ENCODE measurements around the gene RBMS3. TPM values are rescaled to one million over a fixed set of nuclear protein-coding genes. Genes with fewer than 3 reads are reported as not detected.

RBMS3 gene
- total RNA-seq, 4 donors from 2014 or later, result 3.8 to 18.7 (median 14.6) TPM

DNA sequence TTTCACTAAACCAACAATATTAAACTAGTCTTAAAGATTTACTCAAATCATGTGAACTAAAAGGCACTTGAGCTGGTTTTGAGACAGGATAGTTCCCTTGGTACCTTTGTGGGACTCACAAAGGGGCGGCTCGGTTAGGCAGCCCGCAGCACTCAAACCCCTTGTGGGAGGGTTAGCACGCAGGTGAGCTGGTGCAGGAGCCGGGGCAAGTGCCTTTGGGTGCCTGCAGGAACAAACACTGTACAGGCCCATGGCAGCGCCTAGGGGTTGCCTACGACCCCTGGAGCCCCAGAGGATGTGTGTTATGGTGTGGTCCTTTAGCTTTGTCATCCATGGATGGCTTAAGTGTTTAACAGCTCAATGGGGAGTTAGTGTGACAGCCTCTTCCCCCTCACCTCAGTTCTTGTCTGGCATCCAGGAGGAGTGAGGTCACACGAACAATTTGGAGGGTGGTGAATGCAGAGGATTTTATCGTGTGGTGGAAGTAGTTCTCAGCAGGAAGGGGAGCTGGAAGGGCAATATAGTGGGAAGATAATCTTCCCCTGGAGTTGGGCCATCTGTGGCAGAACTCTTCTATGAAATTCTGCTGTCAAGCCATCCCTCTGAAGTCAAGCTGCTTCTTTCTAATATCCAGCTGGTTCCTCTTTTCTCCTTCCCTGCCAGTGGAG is 470.9 kb downstream of the RBMS3 start:
- no peak for DNase-seq
- Histone ChIP-seq H3K27ac (no peak overlapping the region), H3K9me3 (no peaks in the 10 kb centered on the region), H3K4me3 (no peak overlapping the region), H3K36me3 (no peaks in the 10 kb centered on the region), H3K27me3 (no peaks in the 10 kb centered on the region), H3K4me1 (no peaks in the 10 kb centered on the region)
- in situ Hi-C loops (cut with MboI; ENCODE audit: low pct_ligation_motif_present in 1 of 4, low pct_unique_long_range_greater_than_20kb in 1 of 4, low sequenced_read_pairs in 3 of 4) (loop anchor here in 1 of 4 donors (25.0 kb wide), 1 partner anchor 464 kb away; the partner anchor contains the start of gene RBMS3), intact Hi-C loops (cut with DNase I; ENCODE audit: low total_unique reads) (loop anchor here (10.0 kb wide), 1 partner anchor 227 kb away; no protein-coding TSS in a partner anchor)
- no peak for TF ChIP-seq EP300 (IDR thresholded peaks at IDR 0.05; ENCODE audit: low read depth)
- TF ChIP-seq POLR2A (IDR thresholded peaks at IDR 0.05), result no peak
- TF ChIP-seq, protein P1, sequence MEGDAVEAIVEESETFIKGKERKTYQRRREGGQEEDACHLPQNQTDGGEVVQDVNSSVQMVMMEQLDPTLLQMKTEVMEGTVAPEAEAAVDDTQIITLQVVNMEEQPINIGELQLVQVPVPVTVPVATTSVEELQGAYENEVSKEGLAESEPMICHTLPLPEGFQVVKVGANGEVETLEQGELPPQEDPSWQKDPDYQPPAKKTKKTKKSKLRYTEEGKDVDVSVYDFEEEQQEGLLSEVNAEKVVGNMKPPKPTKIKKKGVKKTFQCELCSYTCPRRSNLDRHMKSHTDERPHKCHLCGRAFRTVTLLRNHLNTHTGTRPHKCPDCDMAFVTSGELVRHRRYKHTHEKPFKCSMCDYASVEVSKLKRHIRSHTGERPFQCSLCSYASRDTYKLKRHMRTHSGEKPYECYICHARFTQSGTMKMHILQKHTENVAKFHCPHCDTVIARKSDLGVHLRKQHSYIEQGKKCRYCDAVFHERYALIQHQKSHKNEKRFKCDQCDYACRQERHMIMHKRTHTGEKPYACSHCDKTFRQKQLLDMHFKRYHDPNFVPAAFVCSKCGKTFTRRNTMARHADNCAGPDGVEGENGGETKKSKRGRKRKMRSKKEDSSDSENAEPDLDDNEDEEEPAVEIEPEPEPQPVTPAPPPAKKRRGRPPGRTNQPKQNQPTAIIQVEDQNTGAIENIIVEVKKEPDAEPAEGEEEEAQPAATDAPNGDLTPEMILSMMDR (IDR thresholded peaks at IDR 0.05), result no peak
- no peak for TF ChIP-seq POLR2AphosphoS5 (IDR thresholded peaks at IDR 0.05)
- 71% methylated on average over 9 of the region's 9 CpGs; no CpG with 5 or more reads in 1 of the 2 donors for WGBS, 2 donors (ENCODE audit: low coverage in 1 of 2)

DNA sequence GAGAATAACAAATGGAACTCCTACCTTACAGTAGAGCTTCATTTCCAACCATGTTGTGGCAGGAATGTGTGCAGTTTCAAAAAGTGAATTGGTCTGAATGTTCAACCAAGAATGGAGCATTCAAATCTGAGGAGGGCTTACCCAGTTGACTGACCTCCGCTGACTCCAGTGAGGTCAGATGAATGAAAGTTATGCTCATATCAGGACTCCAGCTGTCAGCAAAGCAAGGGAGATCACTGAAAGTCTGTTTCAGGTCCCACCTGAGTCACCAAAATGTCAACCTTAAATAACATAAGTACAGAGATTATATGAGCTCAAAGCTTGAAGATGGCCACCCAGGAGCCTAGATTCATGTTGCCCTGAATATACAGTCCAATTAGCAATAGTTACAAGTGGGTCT is 473.5 kb downstream of the RBMS3 start:
- 88 to 89% methylated on average over 1 of the region's 1 CpG for WGBS, 2 donors (ENCODE audit: low coverage in 1 of 2)
- Histone ChIP-seq H3K9me3 (no peaks in the 10 kb centered on the region), H3K36me3 (no peaks in the 10 kb centered on the region), H3K27me3 (no peaks in the 10 kb centered on the region), H3K4me1 (peaks cover 0 to 20% (median 2%) of the 10 kb centered on the region in 4 donors), H3K4me3 (no peak overlapping the region), H3K27ac (no peak overlapping the region)
- TF ChIP-seq, protein P1 (IDR thresholded peaks at IDR 0.05), result no peak
- TF ChIP-seq POLR2A (IDR thresholded peaks at IDR 0.05) (no peak), POLR2AphosphoS5 (IDR thresholded peaks at IDR 0.05) (no peak), EP300 (IDR thresholded peaks at IDR 0.05; ENCODE audit: low read depth) (no peak)
- DNase-seq, result no peak
- in situ Hi-C loops (cut with MboI; ENCODE audit: low pct_ligation_motif_present in 1 of 4, low pct_unique_long_range_greater_than_20kb in 1 of 4, low sequenced_read_pairs in 3 of 4) (loop anchor here in 1 of 4 donors (25.0 kb wide), 1 partner anchor 467 kb away; the partner anchor contains the start of gene RBMS3), intact Hi-C loops (cut with DNase I; ENCODE audit: low total_unique reads) (loop anchor here (10.0 kb wide), 1 partner anchor 230 kb away; no protein-coding TSS in a partner anchor)

DNA sequence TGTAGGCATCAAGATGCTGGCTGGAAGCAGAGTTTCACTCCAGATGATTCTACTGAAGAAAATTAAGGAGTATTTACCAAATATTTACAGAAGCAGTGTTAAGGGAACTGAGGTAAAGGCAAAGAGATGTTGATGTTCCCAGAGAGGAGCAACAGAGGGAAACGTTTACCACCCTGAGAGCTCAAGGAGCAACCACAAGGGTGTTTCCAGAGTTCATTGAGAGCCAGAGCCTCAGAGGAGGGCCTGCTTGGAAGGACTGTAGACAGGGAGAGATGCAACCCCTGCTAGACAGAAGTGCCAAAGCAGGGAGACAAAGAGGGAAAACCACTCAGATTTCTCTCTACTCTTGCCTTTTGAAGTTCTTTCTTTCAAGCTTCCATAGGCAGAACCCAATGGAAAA is 474.5 kb downstream of the RBMS3 start:
- in situ Hi-C loops (cut with MboI; ENCODE audit: low pct_ligation_motif_present in 1 of 4, low pct_unique_long_range_greater_than_20kb in 1 of 4, low sequenced_read_pairs in 3 of 4) (loop anchor here in 1 of 4 donors (25.0 kb wide), 1 partner anchor 468 kb away; the partner anchor contains the start of gene RBMS3), intact Hi-C loops (cut with DNase I; ENCODE audit: low total_unique reads) (loop anchor here (10.0 kb wide), 1 partner anchor 231 kb away; no protein-coding TSS in a partner anchor)
- TF ChIP-seq, protein P1 (IDR thresholded peaks at IDR 0.05), result no peak
- TF ChIP-seq POLR2A (IDR thresholded peaks at IDR 0.05) (no peak), EP300 (IDR thresholded peaks at IDR 0.05; ENCODE audit: low read depth) (no peak), POLR2AphosphoS5 (IDR thresholded peaks at IDR 0.05) (no peak)
- no peaks in the 10 kb centered on the region for H3K9me3 ChIP-seq
- H3K27me3 ChIP-seq, result no peaks in the 10 kb centered on the region
- H3K4me3 ChIP-seq, result no peak overlapping the region
- peaks cover 0 to 30% (median 4%) of the 10 kb centered on the region in 4 donors for H3K4me1 ChIP-seq
- 13 to 35% methylated on average over 1 of the region's 1 CpG for WGBS, 2 donors (ENCODE audit: low coverage in 1 of 2)
- peak overlapping the region in 1 of 4 donors; percentile 17 for H3K27ac ChIP-seq
- H3K36me3 ChIP-seq, result no peaks in the 10 kb centered on the region
- no peak for DNase-seq

DNA sequence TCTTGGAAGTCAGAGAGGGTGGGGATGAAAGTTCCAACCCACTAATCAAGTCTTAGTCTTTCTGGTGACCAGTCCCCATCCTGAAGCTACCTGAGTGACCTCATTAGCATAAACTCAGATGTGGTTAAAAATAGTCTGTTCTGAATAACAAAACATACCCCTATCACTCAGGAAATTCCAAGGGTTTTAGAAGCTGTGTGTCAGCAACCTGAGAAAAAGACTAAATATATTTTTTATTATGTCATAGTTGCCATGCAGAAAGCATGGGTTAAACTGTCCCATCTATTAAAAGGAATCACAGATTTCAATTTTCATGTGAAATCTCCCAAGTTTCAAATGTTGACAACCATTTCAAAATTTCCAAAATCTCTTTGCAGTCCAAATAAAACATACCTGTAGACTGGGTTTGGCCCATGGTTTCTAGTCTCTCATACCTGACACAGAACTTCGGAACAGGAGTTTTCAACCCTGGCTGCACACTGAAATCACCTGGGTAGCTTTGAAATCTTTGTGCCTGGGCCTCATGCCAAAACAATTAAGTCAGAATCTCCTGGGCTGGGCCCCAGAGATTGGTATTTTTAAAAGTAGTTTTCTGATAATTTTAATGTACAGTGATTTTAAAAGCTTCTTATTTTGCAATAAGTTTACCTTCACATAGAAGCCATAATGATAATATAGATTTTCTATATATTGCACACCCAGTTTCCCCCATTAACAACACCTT is 476.3 kb downstream of the RBMS3 start:
- no peak for TF ChIP-seq POLR2AphosphoS5 (IDR thresholded peaks at IDR 0.05)
- no peak for TF ChIP-seq EP300 (IDR thresholded peaks at IDR 0.05; ENCODE audit: low read depth)
- TF ChIP-seq, protein P1 (IDR thresholded peaks at IDR 0.05), result no peak
- no peak for TF ChIP-seq POLR2A (IDR thresholded peaks at IDR 0.05)
- Histone ChIP-seq H3K4me3 (no peak overlapping the region), H3K27me3 (no peaks in the 10 kb centered on the region), H3K4me1 (peaks cover 0 to 31% (median 4%) of the 10 kb centered on the region in 4 donors), H3K27ac (peak overlapping the region in 2 of 4 donors; percentile 60 to 70), H3K36me3 (no peaks in the 10 kb centered on the region), H3K9me3 (no peaks in the 10 kb centered on the region)
- in situ Hi-C loops (cut with MboI; ENCODE audit: low pct_ligation_motif_present in 1 of 4, low pct_unique_long_range_greater_than_20kb in 1 of 4, low sequenced_read_pairs in 3 of 4) (loop anchor here in 1 of 4 donors (25.0 kb wide), 1 partner anchor 470 kb away; the partner anchor contains the start of gene RBMS3), intact Hi-C loops (cut with DNase I; ENCODE audit: low total_unique reads) (loop anchor here (10.0 kb wide), 1 partner anchor 232 kb away; no protein-coding TSS in a partner anchor)
- no peak for DNase-seq
- WGBS, 2 donors (ENCODE audit: low coverage in 1 of 2), result 33 to 59% methylated on average over 1 of the region's 1 CpG
